SK-N-MC (cell line): ENCODE results near the gene ACOT13.
"Not testable (repeated sequence)": the region's sequence is repeated elsewhere in the genome, so short reads cannot be mapped to it uniquely, and the experiment has no call there.

Source experiments
- DNase-seq: peaks from one replicate; pipeline ENCODE4 v3.0.0-alpha.2; 2011; ENCODE audit warnings: low read depth, low spot score
- H3K27ac ChIP-seq: fragments of 200-600 bp; sonication (generic); 2 replicates; pipeline ENCODE4 v1.5.1; 2016; ENCODE audit warnings: mixed run types
- H3K36me3 ChIP-seq: fragments of 200-600 bp; sonication (generic); 2 replicates; pipeline ENCODE4 v1.6.1; 2017; ENCODE audit warnings: antibody characterized with exemption, low read length, mixed read lengths; ENCODE audit not compliant: insufficient read depth
- H3K4me3 ChIP-seq: fragments of 200-600 bp; sonication (generic); 2 replicates; pipeline ENCODE4 v1.5.1; 2016
- H3K9ac ChIP-seq: fragments of 200-600 bp; sonication (generic); 2 replicates; pipeline ENCODE4 v1.8.0; 2017; ENCODE audit warnings: mixed run types, mixed read lengths; ENCODE audit not compliant: insufficient read length
- H3K9me3 ChIP-seq: fragments of 200-600 bp; sonication (generic); 2 replicates; pipeline ENCODE4 v1.6.1; 2017; ENCODE audit warnings: low read depth, mild to moderate bottlenecking, antibody characterized with exemption, low read length, moderate library complexity, mixed read lengths
- EZH2 ChIP-seq: fragments of 200-600 bp; sonication (generic); IDR thresholded peaks from one replicate; pipeline ENCODE4 v1.6.1; 2017; ENCODE audit warnings: antibody characterized with exemption
- FOXP2 ChIP-seq: optimal IDR thresholded peaks from 2 replicates; pipeline ENCODE3; 2011; ENCODE audit warnings: mild to moderate bottlenecking, moderate library complexity; ENCODE audit not compliant: insufficient read depth; ENCODE audit errors: extremely low read length, control extremely low read depth
- POLR2AphosphoS5 ChIP-seq: IDR thresholded peaks from 2 replicates; pipeline ENCODE4 v1.6.1; 2012; ENCODE audit warnings: mild to moderate bottlenecking, low read depth, low read length, borderline replicate concordance

The ACOT13 gene

GRCh38 chr6:24655215-24655614 lies 11.7 kb upstream of the ACOT13 start:
- Histone ChIP-seq H3K4me3 (no peak overlapping the region), H3K9ac (no peak overlapping the region), H3K36me3 (peaks cover 50% of the 10 kb centered on the region)

GRCh38 chr6:24658573-24659560 lies 8.0 kb upstream of the ACOT13 start:
- Histone ChIP-seq H3K9me3 (no peaks in the 10 kb centered on the region), H3K9ac (no peak overlapping the region), H3K4me3 (no peak overlapping the region), H3K27ac (no peak overlapping the region), H3K36me3 (peaks cover 33% of the 10 kb centered on the region)
- DNase-seq: no peak
- TF ChIP-seq POLR2AphosphoS5 (no peak), FOXP2 (no peak), EZH2 (no peak)

More at GRCh38 chr6:24655215-24655614, 11.7 kb upstream of the ACOT13 start:
- no peaks in the 10 kb centered on the region for H3K9me3 ChIP-seq
- TF ChIP-seq EZH2 (no peak), POLR2AphosphoS5 (no peak), FOXP2 (no peak)
- H3K27ac ChIP-seq: no peak overlapping the region
- DNase-seq: no peak

DNA sequence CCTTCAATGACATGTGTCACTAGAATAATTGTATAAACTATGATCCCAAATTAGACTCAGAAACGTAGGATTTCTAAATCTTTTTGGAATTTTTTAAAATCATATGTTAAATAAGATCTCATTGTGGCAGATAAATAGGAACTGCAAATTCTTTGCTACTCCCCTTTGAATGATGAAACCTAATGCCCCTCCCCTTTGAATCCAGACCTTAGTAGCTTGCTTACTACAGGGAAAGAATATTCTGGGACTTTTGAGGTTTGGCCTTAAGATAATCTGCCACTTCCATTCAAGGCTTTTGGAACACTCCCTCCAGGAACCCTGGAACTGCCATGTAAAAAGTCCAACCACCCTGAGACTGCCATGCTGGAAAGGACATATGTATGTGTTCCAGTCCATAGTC lies 7.3 kb upstream of the ACOT13 start:
- no peak for DNase-seq
- Histone ChIP-seq H3K9me3 (no peaks in the 10 kb centered on the region), H3K27ac (no peak overlapping the region), H3K9ac (no peak overlapping the region), H3K4me3 (no peak overlapping the region), H3K36me3 (peaks cover 35% of the 10 kb centered on the region)
- TF ChIP-seq EZH2 (no peak), FOXP2 (no peak), POLR2AphosphoS5 (no peak)

GRCh38 chr6:24660105-24660504 lies 6.8 kb upstream of the ACOT13 start:
- Histone ChIP-seq H3K4me3 (no peak overlapping the region), H3K9ac (no peak overlapping the region), H3K27ac (no peak overlapping the region), H3K9me3 (no peaks in the 10 kb centered on the region), H3K36me3 (peaks cover 40% of the 10 kb centered on the region)
- DNase-seq: no peak
- no peak for TF ChIP-seq FOXP2
- TF ChIP-seq POLR2AphosphoS5: no peak
- TF ChIP-seq EZH2: no peak

- H3K9ac ChIP-seq, H3K4me3 ChIP-seq, H3K9me3 ChIP-seq, DNase-seq, H3K27ac ChIP-seq: not testable (repeated sequence)
- peaks cover 44% of the 10 kb centered on the region for H3K36me3 ChIP-seq
Measured at GRCh38 chr6:24661759-24662158, 5.1 kb upstream of the ACOT13 start.

DNA sequence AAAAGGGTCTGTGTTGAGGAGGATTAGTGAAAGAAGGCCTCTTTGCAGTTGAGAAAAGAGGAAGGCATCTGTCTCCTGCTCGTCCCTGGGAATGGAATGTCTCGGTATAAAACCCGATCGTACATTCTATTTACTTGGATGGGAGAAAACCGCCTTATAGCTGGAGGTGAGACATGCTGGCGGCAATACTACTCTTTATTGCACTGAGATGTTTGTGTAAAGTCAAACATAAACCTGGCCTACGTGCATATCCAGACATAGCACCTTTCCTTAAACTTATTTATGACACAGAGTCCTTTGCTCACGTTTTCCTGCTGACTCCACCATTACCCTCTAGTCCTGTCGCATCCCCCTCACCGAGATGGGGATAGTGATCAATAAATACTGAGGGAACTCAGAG lies 4.6 kb upstream of the ACOT13 start:
- no peak overlapping the region for H3K27ac ChIP-seq
- no peak for TF ChIP-seq POLR2AphosphoS5
- TF ChIP-seq EZH2: no peak
- TF ChIP-seq FOXP2: no peak

DNA sequence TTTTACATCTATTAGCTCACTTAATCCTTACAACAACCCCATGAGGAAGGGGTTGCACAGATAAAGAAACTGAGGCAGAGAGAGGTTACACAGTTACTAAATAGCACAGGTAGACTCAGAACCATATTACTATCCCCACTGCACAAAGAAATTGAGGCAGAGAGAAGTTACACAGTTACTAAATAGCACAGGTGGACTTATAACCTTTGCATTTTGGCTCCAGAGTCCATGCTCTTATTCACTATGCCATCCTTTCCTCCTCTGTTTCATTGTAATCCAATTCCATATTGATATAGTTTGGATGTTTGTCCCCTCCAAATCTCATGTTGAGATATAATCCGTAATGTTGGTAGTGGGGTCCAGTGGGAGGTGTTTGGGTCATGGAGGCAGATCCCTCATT lies 3.7 kb upstream of the ACOT13 start:
- TF ChIP-seq EZH2 (no peak), POLR2AphosphoS5 (no peak), FOXP2 (no peak)
- H3K9me3 ChIP-seq: no peaks in the 10 kb centered on the region
- no peak for DNase-seq
- no peak overlapping the region for H3K27ac ChIP-seq
- no peak overlapping the region for H3K4me3 ChIP-seq
- H3K36me3 ChIP-seq: peaks cover 38% of the 10 kb centered on the region
- H3K9ac ChIP-seq: no peak overlapping the region

More for the DNA sequence above, 4.6 kb upstream of the ACOT13 start:
- Histone ChIP-seq H3K36me3 (peaks cover 44% of the 10 kb centered on the region), H3K9ac (no peak overlapping the region), H3K9me3 (no peaks in the 10 kb centered on the region), H3K4me3 (no peak overlapping the region)
- DNase-seq: no peak

DNA sequence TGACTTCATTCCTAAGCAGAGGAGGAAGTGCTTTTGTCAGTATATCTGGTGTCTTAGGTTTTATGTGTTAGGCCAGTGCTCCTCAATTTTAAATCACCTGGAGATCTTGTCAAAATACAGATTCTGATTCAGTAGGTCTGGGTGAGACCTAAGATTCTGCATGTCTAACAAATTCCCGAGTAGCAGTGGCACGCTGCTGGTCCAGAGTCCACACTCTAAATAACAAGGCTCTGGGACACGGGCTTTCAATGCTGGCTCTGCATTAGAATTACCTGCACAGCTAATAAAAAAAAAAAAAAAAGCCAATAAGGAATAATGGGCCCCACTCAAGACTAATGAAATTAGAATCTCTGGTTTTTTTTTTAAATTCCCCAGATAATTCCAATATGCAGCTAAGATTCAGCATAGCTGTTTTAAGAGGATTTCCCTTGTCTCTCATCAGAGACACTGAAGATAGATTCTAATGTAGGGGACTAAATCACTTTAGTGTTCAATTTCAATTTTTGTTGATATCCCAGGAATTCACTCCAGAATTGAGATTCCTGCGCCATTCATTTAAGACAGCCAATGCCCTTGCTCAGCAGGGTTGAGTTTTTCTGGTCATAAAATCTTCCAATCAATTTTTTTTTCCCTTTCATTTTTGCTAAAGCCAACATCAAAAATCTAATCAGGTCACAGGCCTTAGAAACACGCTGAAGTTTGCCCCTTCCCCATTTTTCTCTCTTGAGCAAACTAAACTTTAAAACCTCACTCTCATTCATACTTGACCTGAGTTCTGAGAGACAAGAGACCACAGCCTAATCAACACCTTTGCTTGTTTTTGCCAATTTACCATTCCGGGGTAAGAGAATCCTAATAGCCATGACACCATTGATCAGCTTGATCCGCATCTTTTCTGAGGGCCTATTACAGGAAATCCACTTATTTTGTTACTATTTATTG lies 2.6 kb upstream of the ACOT13 start:
- no peak overlapping the region for H3K9ac ChIP-seq

More for the DNA sequence above, 2.6 kb upstream of the ACOT13 start:
- no peak for TF ChIP-seq EZH2
- no peak for TF ChIP-seq FOXP2
- TF ChIP-seq POLR2AphosphoS5: no peak
- no peak for DNase-seq
- Histone ChIP-seq H3K27ac (no peak overlapping the region), H3K9me3 (no peaks in the 10 kb centered on the region), H3K4me3 (no peak overlapping the region), H3K36me3 (peaks cover 34% of the 10 kb centered on the region)
